GM12801 (cell line): ENCODE results near the gene NUPR1.

Source experiments
- CTCF ChIP-seq: IDR thresholded peaks from one replicate; pipeline ENCODE4 v1.5.1; 2011; ENCODE audit warnings: control low read depth; ENCODE audit not compliant: insufficient read length; ENCODE audit errors: extremely low read depth

The NUPR1 gene

DNA sequence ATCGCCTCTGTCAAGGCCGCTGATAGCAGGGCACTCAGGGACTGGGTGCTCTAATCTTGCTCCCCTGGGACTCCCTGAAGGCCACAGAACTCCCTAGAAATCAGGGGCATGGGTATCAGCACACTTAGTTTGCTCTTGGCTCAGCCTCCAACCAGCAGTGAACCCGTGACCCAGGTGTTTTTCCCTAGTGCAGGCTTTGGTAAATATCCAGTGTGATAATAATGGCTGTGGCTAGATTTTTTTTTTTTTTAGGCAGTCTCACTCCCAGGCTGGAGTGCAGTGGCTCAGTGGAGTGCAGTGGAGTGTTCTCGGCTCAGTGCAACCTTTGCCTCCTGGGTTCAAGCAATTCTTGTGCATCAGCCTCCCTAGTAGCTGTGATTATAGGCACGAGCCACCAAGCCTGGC is 10.3 kb downstream of the NUPR1 start:
- TF ChIP-seq CTCF = no peak

- no peak for TF ChIP-seq CTCF
Observed at GRCh38 chr16:28527985-28528384, 10.8 kb downstream of the NUPR1 start.

GRCh38 chr16:28526201-28527099 is 12.3 kb downstream of the NUPR1 start:
- TF ChIP-seq CTCF = no peak

DNA sequence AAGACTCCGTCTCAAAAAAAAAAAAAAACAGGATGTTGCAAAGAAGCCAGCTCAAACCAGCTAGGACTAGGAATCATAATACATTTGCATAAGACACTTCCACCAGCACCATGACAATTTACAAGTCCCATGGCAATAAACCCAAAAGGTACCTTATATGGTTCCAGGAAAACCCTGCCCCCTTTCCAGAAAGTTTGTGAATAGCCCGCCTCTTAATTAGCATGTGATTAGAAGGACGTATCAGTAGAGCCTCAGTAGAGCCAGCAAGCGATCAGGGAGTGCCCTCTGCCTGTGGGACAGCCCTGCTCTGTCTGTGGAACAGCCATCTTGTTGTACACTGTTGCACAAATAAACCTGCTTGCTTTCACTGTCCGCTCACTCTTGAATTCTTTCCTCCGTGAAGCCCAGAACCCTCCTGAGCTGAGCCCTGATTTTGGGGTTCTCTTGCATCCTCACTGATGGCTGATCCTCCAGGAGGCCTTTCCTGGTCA is 14.0 kb downstream of the NUPR1 start:
- no peak for TF ChIP-seq CTCF

GRCh38 chr16:28522792-28523191 is 16.0 kb downstream of the NUPR1 start:
- TF ChIP-seq CTCF = no peak

- no peak for TF ChIP-seq CTCF
Observed at GRCh38 chr16:28521436-28521835, 17.3 kb downstream of the NUPR1 start.

GRCh38 chr16:28520672-28521071 is 18.1 kb downstream of the NUPR1 start:
- TF ChIP-seq CTCF = no peak
